Esophagus squamous epithelium (tissue), 5 donors: ENCODE data around the gene CTSD. TPM values are rescaled to one million over a fixed set of nuclear protein-coding genes. Genes with fewer than 3 reads are reported as not detected.

Experiments
- DNase-seq: peaks from one replicate; lab custom pipeline; 2025; lab: John Stamatoyannopoulos, UW
- H3K27ac ChIP-seq, 4 donors: fragments of 200-600 bp; sonication (generic); one replicate each; pipeline ENCODE4 v1.5.1; 2016 to 2019; ENCODE audit warnings: mild to moderate bottlenecking in 1 of 4
- H3K27me3 ChIP-seq, 4 donors: fragments of 200-600 bp; sonication (generic); 1 replicate in 3 of 4; 2 replicates in 1 of 4; pipeline versions ENCODE4 v1.5.1 to v1.6.0; 2017 to 2021; ENCODE audit warnings: antibody characterized with exemption in 1 of 4
- H3K36me3 ChIP-seq, 3 donors: fragments of 200-600 bp; sonication (generic); one replicate each; pipeline ENCODE4 v1.5.1; 2016 to 2019
- H3K4me1 ChIP-seq, 3 donors: fragments of 200-600 bp; sonication (generic); one replicate each; pipeline ENCODE4 v1.5.1; 2017 to 2019
- H3K4me3 ChIP-seq, 4 donors: fragments of 200-600 bp; sonication (generic); 1 replicate in 3 of 4; 2 replicates in 1 of 4; pipeline ENCODE4 v1.5.1; 2016 to 2019; ENCODE audit warnings: mild to moderate bottlenecking in 2 of 4, moderate library complexity in 1 of 4
- H3K9me3 ChIP-seq, 3 donors: fragments of 200-600 bp; sonication (generic); one replicate each; pipeline ENCODE4 v1.5.1; 2016 to 2019
- CTCF ChIP-seq, 6 experiments: fragments of 450-650 bp in 4 of 6; fragments of 200-600 bp in 2 of 6; sonication (generic) in 2 of 6; IDR thresholded peaks; one replicate each; pipeline ENCODE4 v1.5.1; 2016 to 2019; ENCODE audit warnings: antibody characterized with exemption in 6 of 6, mild to moderate bottlenecking in 4 of 6, moderate library complexity in 4 of 6
- POLR2A ChIP-seq, 4 donors: fragments of 450-650 bp; IDR thresholded peaks; one replicate each; pipeline ENCODE4 v1.6.1; 2017; ENCODE audit warnings: antibody characterized with exemption in 4 of 4, mild to moderate bottlenecking in 4 of 4, moderate library complexity in 3 of 4
- WGBS, 2 donors: methylation state at CpG; one replicate each; pipeline ENCODE4 v1.1.5; 2018; 5-methylcytosine and 5-hydroxymethylcytosine counted together
- intact Hi-C: fragments of 100-400 bp; cut with DNase I; formaldehyde crosslinking; loops from one replicate; pipeline ENCODE4 v1.15.0; 2022
- total RNA-seq, 4 donors: library from RNA; depleted of rRNA; stranded (reverse); fragments of >200 nt; gene quantifications; one replicate each; pipeline ENCODE4 v1.1.0, GENCODE V29; 2016
- donor health status: DM: yes; HTN: yes; CAD: no.

CTSD gene
- total RNA-seq, 4 donors from 2014 or later = 369 to 649 (median 567) TPM

DNA sequence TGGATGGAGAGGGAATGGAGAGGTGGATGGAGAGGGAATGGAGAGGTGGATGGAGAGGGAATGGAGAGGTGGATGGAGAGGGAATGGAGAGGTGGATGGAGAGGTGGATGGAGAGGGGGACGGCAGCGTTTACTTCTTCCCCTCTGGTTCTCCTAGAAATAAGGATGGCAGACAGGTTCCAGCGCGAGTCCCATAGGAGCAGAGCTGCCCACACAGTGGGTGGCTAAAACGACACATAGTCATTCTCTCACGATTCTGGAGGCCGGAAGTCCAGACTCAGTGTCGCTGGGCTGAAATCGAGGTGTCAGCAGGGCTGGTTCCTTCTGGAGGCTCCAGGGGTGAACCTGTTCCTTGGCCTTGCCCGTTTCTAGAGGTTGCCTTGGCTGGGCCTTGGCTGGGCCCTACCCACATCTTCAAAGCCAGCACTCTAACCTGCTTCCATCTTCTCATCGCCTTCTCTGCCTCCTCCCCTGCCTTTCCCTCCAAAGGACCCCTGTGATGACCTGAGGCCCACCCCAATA is 12.7 kb upstream of the CTSD start:
- WGBS, 2 donors = 79 to 84% methylated on average over 7 to 11 of the region's 11 CpGs
- Histone ChIP-seq H3K4me3 (no peak overlapping the region), H3K27me3 (peaks cover 0 to 29% (median 0%) of the 10 kb centered on the region in 4 donors), H3K9me3 (no peaks in the 10 kb centered on the region), H3K4me1 (peaks cover 27 to 50% (median 33%) of the 10 kb centered on the region in 3 donors), H3K27ac (no peak overlapping the region), H3K36me3 (no peaks in the 10 kb centered on the region)
- no peak for DNase-seq
- intact Hi-C loops = no loop called here
- no peak for TF ChIP-seq POLR2A (IDR thresholded peaks at IDR 0.05)
- TF ChIP-seq CTCF (IDR thresholded peaks at IDR 0.05) = no peak

- 80 to 81% methylated on average over 6 to 7 of the region's 12 CpGs for WGBS, 2 donors
- DNase-seq = no peak
- H3K9me3 ChIP-seq = no peaks in the 10 kb centered on the region
Observed at GRCh38 chr11:1774886-1775285, 11.2 kb upstream of the CTSD start.

DNA sequence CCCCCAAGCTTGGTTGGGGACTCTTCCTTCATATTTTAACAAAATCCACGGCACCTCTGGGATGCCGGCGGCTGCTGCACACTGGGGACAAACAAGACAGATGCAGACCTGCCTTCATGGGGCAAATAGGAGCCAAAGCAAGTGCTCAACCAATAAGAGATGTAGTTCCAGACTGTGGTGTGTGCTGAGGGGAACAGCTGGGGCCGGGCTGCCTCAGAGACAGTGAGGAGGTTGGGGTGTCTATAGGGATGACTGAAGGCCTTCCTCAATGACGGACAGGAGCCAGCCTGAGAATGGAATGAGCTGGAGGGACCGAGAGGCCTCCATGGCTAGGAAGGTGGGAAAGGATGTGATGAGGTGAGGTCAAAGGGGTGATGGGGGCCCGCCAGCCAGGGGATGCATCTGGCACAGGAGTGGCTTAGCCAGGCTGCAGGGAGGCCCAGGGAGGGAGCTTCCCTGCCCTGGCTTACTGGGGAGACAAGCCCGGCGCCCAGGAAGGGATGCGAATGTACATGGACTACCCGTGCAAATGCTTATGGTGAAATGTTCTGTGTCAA is 10.3 kb upstream of the CTSD start:
- H3K27me3 ChIP-seq = peaks cover 0 to 7% (median 0%) of the 10 kb centered on the region in 4 donors
- no peaks in the 10 kb centered on the region for H3K9me3 ChIP-seq
- WGBS, 2 donors = 87 to 92% methylated on average over 8 to 11 of the region's 11 CpGs
- TF ChIP-seq CTCF (IDR thresholded peaks at IDR 0.05) = no peak
- TF ChIP-seq POLR2A (IDR thresholded peaks at IDR 0.05) = no peak
- no peak for DNase-seq
- peaks cover 34 to 57% (median 35%) of the 10 kb centered on the region in 3 donors for H3K4me1 ChIP-seq
- H3K27ac ChIP-seq = no peak overlapping the region
- intact Hi-C loops = no loop called here
- H3K36me3 ChIP-seq = no peaks in the 10 kb centered on the region
- no peak overlapping the region for H3K4me3 ChIP-seq

More at GRCh38 chr11:1774886-1775285, 11.2 kb upstream of the CTSD start:
- Histone ChIP-seq H3K4me3 (no peak overlapping the region), H3K36me3 (no peaks in the 10 kb centered on the region), H3K4me1 (peaks cover 29 to 59% (median 35%) of the 10 kb centered on the region in 3 donors), H3K27me3 (peaks cover 0 to 15% (median 0%) of the 10 kb centered on the region in 4 donors), H3K27ac (no peak overlapping the region)
- TF ChIP-seq POLR2A (IDR thresholded peaks at IDR 0.05) = no peak
- intact Hi-C loops = no loop called here

DNA sequence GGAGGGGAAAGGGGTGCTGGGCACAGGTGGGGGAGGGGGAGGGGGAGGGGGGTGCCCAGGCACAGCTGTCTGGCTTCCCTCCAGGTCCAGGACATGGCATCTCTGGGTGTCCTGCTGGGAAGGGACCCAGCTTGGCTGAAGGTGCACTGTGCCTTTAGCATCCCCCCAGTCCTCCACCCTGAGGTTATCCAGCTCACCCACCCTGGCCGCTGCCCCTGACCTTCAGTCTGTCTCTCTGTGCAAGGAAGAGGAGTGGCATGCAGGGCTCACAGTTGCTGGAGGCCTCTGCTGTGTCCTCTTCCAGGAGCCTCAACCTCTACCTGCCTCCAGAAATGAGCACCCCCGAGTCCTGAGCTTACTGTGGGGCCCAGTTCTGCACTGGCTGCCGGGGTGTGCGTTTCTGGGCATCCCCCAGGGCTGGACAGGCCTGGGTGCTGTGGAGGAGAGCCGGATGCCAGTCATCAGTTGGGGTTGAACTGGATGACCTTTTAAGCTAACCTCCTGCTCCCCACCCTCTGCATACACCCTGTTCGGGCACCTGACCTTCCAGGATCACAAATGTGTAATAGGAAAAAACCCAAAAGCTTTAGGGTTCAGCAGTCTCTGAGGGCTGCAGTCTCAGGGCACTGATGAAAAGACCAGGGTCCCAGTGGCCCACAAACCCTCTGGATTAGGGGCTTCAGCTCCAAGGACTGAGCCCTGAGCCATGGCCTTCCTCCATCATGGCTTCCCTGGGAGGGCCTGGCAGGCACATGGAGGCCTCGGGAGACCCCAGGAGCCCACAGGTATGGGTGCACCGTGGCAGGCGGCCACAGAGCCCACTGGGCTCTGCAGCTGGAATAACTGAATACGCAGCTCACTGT is 9.6 kb upstream of the CTSD start:
- intact Hi-C loops = no loop called here
- Histone ChIP-seq H3K4me3 (no peak overlapping the region), H3K27ac (peak overlapping the region in 3 of 4 donors; percentile 73 to 76 (median 75)), H3K9me3 (no peaks in the 10 kb centered on the region), H3K36me3 (no peaks in the 10 kb centered on the region), H3K27me3 (peaks cover 0 to 6% (median 0%) of the 10 kb centered on the region in 4 donors), H3K4me1 (peaks cover 33 to 54% (median 34%) of the 10 kb centered on the region in 3 donors)
- 60 to 72% methylated on average over 1 to 5 of the region's 10 CpGs for WGBS, 2 donors
- DNase-seq = no peak
- TF ChIP-seq CTCF (IDR thresholded peaks at IDR 0.05) = no peak
- no peak for TF ChIP-seq POLR2A (IDR thresholded peaks at IDR 0.05)

DNA sequence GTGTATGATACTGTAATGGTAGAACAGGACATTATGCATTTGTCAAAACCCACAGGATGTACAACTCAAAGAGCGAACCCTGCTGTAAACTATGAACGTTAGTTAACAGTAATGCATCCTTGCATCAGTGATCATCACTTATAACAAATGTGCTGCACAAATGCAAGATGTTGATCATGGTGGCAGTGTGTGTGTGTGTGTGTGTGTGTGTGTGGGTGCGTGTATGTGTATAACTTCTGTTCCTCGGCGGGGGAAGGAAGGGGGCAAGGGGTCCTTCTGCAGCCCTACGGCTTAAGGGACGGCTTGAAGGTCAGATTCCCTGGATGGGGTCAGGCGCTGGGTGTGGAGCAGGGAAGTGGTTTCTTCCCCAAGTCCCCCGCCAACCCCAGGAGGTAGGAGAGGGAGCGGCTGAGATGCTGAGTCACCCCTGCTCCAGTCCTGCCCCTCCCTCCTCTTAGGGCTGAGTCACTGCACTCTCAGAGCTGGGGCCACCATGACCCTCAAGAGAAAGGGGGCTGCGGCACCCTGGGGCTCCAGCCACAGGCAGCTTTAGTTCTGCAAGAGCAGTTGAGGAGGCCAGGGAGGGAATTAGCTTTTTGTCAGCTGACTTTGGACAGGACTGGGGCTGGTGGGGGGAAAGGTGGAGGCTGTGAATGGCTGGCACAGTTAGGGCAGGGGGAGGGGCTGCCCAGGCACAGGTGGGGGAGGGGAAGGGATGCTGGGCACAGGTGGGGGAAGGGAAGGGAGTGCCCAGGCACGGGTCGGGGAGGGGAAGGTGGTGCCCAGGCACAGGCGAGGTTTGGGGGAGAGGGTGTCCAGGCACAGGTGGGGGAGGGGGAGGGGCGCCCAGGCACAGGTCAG is 8.8 kb upstream of the CTSD start:
- peaks cover 0 to 6% (median 0%) of the 10 kb centered on the region in 4 donors for H3K27me3 ChIP-seq
- H3K27ac ChIP-seq = peak overlapping the region; percentile 73 to 76 (median 76)
- H3K4me1 ChIP-seq = peaks cover 26 to 48% (median 28%) of the 10 kb centered on the region in 3 donors
- H3K9me3 ChIP-seq = no peaks in the 10 kb centered on the region
- H3K4me3 ChIP-seq = peak overlapping the region in 1 of 4 donors; percentile 40
- TF ChIP-seq CTCF (IDR thresholded peaks at IDR 0.05) = no peak
- no peak for TF ChIP-seq POLR2A (IDR thresholded peaks at IDR 0.05)
- DNase-seq = no peak
- no peaks in the 10 kb centered on the region for H3K36me3 ChIP-seq
- intact Hi-C loops = no loop called here
- 15 to 26% methylated on average over 7 to 9 of the region's 15 CpGs for whole genome bisulfite sequencing, 2 donors
